GM19099 (cell line): ENCODE data around the gene IDNK.

Source experiments
- POLR2A ChIP-seq: IDR thresholded peaks from 3 replicates; pipeline ENCODE4 v1.6.1; 2011; ENCODE audit warnings: low read depth; ENCODE audit not compliant: insufficient read length; ENCODE audit errors: extremely low read depth

IDNK gene

DNA sequence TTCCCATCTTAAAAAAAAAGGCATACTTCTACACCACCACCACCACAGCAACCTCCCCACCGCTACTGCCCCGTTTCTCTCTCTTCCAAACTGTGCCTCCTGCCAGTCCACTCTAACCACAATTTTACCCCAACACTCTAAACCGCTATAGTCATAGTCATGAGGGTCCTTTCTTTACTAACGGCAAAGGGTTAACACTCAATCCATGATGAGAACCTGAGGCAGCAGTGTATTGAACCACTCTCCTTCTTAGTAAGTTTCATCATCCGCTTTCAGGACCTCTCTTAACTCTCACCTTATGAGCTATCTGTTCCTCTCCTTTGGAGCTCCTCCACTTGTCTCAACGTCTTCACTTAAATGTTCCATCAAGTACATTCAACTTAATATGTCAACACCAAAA is 34.0 kb downstream of the IDNK start:
- no peak for TF ChIP-seq POLR2A

DNA sequence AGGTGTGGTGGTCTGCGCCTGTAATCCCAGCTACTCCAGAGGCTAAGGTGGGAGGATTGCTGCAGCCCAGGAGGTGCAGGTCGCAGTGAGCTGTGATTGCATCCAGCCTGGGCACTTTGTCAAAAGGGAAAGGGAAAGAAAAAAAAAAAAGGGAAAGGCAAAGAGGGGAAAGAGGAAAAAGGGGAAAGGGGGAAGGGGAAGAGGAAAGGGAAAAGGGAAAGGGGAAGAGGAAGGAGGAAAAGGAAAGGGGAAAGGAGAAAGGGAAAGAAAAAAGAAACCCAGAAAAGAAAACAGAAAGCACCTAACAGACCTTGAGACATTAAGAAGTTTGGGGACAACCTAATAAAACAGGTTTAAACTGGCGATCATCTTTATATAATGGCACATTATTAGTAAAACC is 40.0 kb downstream of the IDNK start:
- TF ChIP-seq POLR2A = no peak

DNA sequence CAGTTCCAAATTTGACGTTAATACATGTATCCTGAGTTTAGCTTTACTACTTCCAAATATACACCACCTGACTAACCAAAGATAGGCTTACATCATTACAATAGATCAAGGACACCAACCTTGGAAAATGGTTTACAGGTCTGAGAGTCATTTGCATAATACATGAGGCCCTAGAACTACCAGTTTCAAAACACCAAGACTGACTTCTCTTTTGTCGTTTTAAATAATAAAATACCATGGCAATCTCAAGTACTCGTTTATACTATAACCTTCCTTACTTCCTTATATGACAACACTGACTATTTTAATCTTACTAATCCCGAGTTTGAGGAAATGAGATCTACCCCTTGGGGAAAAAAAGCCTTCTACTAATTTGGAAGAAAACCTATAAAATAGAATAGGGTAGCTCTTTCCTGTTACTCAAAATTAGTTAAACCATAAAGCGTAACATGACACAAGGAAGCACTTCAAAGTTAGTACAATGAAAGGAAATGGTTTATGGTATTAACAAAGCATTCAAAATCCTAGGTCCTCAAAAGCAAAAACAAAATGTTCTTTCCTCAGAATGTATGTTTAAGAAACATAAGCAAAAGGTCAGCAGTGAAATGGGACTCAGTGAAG is 42.7 kb downstream of the IDNK start:
- no peak for TF ChIP-seq POLR2A

DNA sequence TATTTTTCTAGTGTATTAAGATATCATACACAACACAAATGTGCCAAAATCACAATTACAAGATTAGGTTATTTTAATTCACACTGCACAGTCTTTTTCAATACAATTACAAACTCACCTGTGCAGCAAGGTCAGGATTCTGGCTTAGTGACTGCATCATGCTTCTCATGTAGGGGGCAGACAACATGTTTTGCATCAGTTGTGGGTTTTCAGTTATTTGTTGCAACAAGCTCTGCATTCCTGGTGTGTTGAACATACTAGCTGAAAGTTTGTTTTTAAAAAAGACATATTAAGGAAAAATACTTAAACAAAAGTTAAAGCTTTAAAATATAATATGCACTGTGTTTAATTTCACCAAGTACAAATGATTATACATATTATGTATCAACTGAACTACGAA is 46.1 kb downstream of the IDNK start:
- TF ChIP-seq POLR2A = no peak

DNA sequence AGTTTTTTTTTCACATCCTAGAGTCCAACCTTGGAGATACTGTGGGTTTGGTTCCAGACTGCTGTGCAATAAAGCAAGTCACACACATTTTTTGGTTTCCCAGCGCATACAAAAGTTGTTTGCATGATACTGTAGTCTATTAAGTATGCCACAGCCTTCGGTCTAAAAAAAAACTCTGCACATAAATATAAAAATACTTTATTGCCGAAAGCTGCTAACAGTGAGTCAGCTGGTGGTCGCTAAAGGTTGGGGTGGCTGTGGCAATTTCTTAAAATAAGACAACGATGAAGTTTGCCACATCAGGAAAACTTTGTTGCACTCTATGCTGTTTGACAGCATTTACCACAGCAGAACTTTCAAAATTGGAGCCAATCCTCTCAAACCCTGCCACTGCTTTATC is 47.4 kb downstream of the IDNK start:
- no peak for TF ChIP-seq POLR2A

DNA sequence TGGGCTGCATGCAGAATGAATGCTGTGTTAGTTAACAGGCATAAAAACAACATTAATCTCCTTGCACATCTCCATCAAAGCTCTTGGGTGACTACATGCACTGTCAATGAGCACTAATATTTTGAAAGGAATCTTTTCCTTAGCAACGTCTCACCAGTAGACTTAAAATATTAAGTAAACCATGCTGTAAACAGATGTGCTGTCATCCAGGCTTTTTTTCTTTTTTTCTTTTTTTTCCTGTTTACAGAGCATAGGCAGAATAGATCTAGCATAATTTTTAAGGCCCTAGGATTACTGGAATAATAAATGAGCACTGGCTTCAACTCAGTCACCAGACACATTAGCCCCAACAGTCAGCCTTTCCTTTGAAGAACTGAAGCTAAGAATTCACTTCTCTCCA is 48.5 kb downstream of the IDNK start:
- TF ChIP-seq POLR2A = no peak

DNA sequence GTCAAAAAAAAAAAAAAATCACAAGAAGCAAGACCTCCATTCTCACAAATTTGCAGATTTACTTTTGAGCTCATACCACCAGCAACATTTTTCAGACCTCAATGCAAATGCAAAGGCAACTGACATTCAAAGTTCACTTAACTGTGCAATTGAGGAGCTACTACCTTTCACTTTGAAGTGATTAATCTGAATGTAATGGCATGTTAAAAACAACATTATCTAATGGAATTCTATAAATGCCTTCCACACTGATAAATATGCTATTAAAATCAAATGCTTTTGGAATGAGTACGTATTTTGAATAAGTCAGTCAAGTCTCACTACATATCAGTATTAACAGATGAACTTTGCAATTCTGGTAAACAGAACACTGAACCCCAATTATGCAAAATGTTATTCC is 52.5 kb downstream of the IDNK start:
- no peak for TF ChIP-seq POLR2A

DNA sequence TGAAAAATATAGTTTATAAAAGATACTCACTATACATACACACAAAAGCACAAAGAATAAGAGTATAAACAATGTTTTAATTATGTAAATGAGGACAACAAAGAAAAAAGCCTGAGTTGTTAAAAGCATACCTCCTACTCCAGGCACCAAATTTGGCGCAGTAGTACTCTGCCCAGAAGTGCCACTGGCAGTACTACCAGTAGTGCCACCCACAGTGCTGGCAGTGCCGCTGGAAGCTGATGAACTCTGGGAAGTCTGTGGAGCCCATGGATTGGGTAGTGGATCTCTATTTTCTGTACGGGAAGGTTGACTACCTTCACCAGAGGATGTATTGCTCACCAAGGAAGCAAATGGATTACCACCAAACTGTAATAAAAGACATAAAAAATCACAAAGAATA is 54.7 kb downstream of the IDNK start:
- TF ChIP-seq POLR2A = no peak

DNA sequence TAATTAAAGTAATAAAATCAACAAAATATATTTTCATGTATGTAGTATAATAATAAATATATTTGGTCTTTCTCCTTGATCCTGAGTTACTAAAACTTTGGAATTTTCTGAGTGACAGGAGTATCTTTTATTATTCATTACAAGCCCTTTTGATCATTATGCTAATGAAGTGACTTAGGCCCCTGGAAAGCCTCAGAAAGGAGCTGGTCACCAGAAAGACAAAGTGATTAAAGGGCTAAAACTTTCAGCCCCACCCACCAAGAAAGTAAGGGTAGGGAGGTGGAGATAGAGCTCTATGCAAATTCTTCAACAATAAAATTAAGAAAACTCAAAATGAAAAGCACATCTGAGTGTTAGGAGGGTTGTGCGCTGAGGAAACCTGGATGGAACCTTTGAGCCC is 57.3 kb downstream of the IDNK start:
- TF ChIP-seq POLR2A = no peak

DNA sequence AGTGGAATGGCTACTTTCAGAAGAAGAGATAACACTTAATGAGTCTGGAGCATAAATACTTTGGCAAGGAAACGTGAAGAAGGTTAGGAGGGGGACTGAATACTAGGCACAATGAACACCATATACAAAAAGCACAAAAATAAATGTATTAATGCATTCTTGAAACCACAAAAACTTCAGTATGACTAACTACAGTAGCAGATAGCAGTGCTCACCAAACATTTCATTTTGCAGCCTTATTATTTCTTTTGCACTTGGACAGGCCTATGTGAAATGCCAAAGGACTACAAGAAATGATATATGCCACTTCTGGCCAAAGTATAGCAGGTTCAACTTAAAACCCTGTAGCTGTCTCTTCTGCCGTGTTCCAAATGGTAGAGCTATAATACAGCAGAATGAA is 58.5 kb downstream of the IDNK start:
- no peak for TF ChIP-seq POLR2A

DNA sequence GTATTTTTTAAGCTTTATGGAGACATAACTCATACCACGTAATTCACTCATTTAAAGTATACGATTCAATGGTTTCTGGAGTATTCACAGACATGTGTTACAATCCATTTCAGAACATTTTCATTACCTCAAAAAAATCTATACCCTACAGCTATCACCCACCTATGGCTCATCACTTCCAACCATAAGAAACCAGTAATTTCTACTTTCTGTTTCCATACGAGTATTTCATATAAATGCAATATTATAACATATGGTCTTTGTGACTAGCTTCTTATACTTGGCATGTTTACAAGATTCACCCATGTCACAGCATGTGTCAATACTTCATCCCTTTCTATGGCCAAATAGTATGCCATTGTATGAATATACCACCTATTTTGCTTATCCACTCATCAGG is 66.0 kb downstream of the IDNK start:
- TF ChIP-seq POLR2A = no peak

DNA sequence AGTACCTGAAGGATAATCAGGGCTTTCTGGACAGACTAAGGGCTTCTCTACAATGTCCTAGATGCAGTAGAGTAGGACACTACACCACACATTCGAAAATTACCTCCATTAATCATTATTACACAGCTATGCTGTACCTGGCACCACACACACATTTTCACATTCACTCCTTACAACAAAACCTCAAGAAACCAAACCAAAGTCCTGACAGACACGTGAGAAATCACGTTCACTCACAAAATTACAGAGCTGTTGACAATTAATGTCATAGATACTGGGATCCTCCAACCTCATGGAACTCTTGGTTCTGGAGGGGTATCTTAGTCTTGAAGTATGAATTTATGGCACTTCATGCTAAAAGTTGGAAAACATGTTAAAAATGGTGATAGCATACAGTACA is 68.5 kb downstream of the IDNK start:
- no peak for TF ChIP-seq POLR2A
